HPDE6-E6E7 (cell line): ENCODE results near the gene PUS7.
"Not testable (repeated sequence)": the region's sequence is repeated elsewhere in the genome, so short reads cannot be mapped to it uniquely, and the experiment has no call there.

Experiments
- DNase-seq: peaks from one replicate; pipeline ENCODE4 v3.0.0; 2011; ENCODE audit warnings: missing footprints; ENCODE audit errors: extremely low spot score

The PUS7 gene

GRCh38 chr7:105521717-105522463 is at the start of gene PUS7:
Gene PUS7, minus strand, starts transcription at chr7:105522271. Its CDS starts 13,759 bp downstream, at chr7:105508512.
- peak; percentile 88 for DNase-seq

GRCh38 chr7:105567821-105568220 is 45.8 kb upstream of the PUS7 start:
- DNase-seq, result no peak

DNA sequence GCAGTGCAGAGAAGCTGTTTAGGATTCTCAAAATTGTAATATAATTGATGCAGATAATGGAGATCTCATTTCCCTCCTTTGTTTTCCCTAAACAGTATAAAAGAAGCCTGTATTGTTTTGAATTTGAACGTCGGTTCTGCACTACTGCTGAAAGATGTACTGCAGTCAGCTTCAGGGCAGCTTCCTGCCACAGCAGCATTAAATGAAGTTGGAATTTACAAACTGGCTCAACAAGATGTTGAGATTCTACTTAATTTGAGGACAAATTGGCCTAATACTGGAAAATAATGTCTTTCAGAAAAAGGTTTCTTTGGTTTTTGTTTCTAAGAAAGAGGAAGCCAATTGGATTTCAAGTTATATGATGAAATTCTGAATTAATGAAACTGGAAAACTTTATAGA is 45.0 kb upstream of the PUS7 start:
- DNase-seq, result no peak

GRCh38 chr7:105565190-105565589 is 43.1 kb upstream of the PUS7 start:
- no peak for DNase-seq

DNA sequence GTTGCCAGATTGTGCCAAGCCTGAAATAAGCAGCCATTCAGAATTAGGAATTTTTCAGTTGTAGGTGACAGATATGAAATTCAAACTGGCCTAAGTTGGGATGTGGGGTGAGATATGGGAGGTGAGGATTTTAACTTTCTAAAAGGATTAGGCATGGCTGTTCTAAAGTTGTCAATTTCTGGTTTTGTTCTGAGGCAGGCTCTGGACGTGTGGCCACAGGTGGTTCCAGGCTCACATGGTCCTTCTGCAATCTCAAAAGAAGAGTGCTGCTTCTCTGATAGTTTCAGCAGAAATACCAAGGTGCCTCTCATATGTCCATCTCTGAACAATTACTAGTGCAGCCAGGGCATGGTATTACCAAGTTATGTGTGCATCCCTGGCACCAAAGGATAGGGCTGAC is 37.9 kb upstream of the PUS7 start:
- DNase-seq, result no peak

GRCh38 chr7:105538339-105538738 is 16.3 kb upstream of the PUS7 start:
- no peak for DNase-seq

DNA sequence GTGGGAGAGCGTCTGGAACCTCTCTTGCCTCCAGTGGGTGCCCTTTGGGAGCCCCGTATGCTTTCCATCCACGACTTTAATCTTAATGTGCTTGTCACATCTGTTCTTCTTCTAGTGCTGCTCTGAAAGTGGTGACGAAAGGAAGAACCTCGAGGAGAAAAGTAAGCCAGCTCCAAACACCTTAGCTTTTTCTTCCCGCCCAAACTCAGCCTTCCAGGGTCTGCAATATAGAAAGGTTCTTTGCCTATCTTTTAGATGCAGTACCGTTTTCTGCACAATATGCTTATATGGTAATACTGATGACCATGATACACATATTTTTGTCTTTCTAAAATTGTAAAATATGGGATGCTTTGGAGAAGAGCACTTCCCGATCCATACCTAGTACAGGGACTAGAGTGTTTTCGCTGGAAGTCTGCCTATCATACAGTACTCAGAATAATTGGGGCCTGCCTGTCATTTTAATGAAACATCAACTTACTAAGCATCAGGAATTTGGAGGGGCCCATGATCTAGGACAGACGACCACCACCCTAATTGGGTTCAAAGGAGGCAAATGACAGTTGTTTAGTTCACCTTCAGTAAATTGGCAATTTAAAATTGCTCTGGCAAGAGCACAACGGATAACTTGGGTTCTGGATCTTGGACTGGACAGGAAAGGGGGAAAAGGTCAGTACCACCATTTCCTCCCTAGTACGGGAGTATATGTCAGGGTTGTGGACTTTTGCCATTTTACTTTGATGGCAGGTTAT is 10.8 kb upstream of the PUS7 start:
- DNase-seq, result no peak

- peak; percentile 87 for DNase-seq
These were observed 10.0 kb upstream of the PUS7 start, which contains the start of gene RINT1 for GRCh38 chr7:105531792-105532671. Gene RINT1, plus strand, starts transcription at chr7:105532201. Its CDS starts 115 bp downstream, at chr7:105532316.

- no peak for DNase-seq
These were observed 8.5 kb upstream of the PUS7 start for GRCh38 chr7:105530546-105530945.

DNA sequence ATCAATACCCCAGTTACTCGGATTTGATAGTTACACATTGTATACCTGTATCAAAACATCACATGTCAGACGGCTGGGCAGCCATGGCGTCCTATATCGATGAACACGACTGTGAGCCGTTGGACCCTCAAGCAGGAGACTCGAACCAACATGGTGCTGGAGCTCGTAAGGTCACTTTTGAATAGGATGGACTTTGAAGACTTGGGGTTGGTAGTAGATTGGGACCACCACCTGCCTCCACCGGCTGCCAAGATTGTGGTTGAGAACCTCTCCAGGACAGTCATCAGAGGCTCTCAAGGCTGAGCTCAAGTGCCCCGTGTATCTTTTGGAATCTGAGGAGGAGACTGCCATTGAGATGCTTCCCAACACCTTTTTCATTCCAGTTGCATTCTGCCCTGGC is 8.1 kb upstream of the PUS7 start:
- no peak for DNase-seq

DNA sequence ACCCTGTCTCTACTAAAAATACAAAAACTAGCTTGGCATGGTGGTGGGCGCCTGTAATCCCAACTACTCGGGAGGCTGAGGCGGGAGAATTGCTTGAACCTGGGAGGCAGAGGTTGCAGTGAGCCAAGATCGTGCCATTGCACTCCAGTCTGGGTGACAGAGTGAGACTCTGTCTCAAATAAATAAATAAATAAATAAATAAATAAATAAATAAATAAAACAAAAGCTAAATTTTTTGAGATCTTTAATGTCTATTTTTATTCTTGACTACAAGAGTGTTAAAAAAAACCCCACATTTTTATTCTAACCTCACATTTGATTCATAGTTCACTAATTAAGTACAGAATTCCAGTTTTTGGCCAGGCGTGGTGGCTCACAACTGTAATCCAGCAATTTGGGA is 5.7 kb upstream of the PUS7 start:
- DNase-seq, result not testable (repeated sequence)

DNA sequence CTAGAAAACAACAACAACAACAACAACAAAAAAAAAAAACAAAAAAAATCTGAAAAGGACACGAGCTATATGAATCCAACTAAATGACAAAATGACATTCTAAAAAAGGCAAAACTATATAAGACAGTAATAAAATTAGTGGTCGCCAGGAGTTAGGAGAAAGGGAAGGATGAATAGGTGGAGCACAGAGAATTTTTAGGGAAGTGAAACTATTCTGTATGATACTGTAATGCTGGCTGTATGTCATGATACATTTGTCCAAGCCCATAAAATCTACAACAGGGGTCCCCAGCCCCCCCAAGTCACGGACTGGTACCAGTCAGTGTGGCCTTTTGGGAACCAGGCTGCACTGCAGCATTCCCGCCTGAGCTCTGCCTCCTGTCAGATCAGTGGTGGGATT is 2.8 kb upstream of the PUS7 start:
- DNase-seq, result no peak

- not testable (repeated sequence) for DNase-seq
These were observed 2.4 kb upstream of the PUS7 start for GRCh38 chr7:105524423-105524822.

DNA sequence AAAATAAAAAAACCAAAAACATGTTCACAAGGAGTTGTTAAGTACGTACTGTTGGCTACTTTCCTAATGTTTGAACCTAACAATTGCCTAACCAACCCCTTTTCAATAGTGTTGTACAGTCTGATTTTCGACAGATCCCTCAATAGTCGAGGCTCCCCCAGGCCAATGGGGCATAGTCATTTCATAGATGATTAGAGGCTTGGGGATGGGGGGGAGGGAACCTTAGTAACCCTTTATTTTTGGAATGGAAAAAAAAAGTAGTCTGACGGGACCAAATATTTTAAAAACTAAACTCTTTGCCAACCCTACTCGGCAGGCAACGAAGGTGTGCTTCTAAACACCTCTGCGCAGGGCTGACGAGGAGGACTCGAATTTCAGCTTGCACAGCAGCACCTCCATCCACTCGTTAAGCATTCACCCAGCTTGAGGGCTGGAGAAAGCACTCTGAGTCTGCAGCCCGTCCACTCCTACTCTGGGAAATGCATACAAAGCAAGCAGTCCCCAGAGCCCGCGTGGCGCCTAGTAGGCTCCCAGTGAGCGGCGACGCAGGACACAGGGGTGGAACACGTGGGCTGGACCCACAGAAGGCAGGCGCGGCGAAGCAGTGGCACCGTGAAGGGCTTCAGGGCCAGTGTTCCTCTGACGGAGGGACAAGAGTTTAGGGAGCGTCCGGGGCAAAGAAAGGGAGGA is 899 bp downstream of the PUS7 start:
- DNase-seq, result no peak

- not testable (repeated sequence) for DNase-seq
These were observed 1.5 kb downstream of the PUS7 start for GRCh38 chr7:105520620-105521019.

DNA sequence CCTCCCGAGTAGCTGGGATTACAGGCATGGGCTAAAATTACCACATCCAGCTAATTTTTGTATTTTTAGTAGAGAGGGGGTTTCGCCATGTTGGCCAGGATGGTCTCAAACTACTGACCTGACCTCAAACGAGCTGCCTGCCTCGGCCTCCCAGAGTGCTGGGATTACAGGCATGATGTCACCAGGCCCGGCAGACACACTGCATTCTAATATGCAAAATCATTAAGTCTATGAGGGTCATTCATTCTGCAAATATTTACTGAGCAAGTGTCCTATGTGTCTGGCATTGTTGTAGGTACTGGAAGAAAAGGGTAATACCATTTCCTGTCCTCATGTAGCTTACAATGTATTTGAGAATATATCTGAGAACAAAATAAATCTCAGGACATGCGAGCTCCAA is 2.7 kb downstream of the PUS7 start:
- no peak for DNase-seq

DNA sequence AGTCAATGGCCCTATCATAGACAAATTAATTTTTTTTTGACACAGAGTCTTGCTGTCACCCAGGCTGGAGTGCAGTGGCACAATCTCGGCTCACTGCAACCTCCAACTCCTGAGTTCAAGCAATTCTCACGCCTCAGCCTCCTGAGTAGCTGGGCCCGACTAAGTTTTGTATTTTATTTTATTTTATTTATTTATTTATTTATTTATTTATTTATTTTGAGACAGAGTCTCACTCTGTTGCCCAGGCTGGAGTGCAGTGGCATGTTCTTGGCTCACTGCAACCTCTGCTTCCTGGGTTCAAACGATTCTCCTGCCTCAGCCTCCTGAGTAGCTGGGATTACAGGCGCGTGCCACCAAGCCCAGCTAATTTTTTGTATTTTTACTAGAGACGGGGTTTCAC is 6.5 kb downstream of the PUS7 start:
- not testable (repeated sequence) for DNase-seq

DNA sequence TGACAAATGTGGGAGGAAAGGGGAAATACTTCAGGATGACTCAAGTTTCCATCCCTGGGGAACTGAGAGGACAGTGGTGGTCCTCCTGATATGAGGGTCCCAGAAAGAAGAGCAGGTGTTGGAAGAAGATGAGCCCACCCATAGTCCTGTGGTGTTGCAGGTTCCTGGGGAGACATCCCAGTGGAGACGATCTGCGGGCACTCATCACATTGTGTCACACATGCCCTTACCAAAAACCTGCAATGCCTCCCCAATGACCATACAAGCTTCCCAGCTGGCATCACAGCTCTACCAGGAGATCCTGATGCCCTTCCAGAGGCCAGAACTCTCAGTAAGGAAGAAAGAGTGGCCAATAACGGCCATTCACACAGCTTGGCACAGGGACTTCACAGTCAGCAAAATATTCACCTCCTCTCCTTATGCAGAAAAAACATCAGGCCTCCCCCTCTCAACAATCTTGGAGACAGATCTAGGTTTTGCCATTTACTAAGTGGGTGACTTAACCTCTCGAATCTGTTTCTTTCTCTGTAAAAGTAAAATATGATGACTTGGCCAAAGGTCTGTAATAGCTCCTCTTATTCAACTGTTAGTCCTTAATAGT is 9.0 kb downstream of the PUS7 start:
- DNase-seq, result no peak

DNA sequence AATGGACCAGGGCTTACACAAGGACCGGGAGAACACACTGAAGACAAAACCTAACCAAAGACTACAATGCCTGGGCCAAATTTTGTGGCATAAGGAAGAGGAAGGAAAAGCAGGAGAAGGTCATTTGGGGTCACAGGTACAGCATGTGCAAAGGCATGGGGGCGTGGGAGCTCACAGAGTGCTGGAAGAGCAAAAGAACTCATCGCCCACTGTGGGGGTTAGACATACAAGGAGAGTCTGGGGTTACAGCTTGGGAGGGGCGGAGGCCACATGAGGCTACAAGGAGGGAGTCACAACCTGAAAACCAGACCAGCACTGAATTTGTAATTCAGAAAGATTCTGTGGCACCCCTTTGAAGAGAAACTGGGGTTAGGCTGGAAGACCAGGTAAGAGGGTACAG is 9.7 kb downstream of the PUS7 start:
- no peak for DNase-seq

GRCh38 chr7:105502173-105502572 is 19.9 kb downstream of the PUS7 start:
- no peak for DNase-seq

- no peak for DNase-seq
These were observed 25.1 kb downstream of the PUS7 start for GRCh38 chr7:105497016-105497415.
